Stimulated activated CD4-positive, alpha-beta T cell treated with anti-CD3 and anti-CD28 coated beads, Interleukin-1b, Interleukin-23, amount 100 ng/mL, for 4 hours (primary cell): Measurements from ENCODE around the gene TRRAP.

Source experiments
- DNase-seq, 2 donors: peaks; one replicate each; pipeline ENCODE4 v3.0.0-alpha.2; 2020; ENCODE audit warnings: low read depth in 2 of 2

TRRAP gene

DNA sequence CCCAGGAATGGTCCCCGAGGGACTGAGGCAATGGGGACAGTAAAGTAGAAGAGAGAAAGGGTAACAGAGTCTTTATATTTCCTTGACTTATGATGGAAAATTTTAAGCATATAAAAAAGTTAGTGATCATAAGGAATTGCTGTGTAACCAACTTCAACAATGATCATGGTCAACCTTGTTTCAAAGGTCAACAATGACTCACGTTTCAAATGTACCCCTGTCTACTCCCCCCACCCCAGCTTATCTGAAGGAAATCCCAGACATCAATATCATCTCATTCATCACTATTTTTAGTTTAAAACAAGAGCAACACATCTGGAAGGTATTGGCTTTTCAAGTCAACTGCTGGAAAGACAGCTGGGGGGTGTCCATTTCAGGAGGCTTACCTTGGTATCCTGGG is 172.6 kb downstream of the TRRAP start:
- no peak for DNase-seq

DNA sequence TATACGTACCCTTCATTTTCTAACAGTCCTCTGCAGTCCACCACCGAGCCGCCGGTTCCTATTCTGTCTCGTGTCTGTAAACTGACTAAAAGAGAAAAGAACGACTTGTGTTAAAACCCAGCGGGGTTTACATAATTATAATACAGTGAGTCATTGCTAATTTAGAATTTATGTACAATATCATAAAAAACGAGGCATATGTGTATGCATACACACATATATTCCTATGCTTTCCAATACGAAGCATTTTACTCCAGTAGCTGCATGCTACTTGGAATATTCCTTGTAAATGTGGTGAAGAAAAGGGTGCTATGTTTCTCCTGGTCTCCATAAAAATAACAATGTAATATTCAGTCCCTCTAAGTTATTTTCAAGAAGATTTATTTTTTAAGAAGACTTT is 176.4 kb downstream of the TRRAP start:
- DNase-seq: no peak

DNA sequence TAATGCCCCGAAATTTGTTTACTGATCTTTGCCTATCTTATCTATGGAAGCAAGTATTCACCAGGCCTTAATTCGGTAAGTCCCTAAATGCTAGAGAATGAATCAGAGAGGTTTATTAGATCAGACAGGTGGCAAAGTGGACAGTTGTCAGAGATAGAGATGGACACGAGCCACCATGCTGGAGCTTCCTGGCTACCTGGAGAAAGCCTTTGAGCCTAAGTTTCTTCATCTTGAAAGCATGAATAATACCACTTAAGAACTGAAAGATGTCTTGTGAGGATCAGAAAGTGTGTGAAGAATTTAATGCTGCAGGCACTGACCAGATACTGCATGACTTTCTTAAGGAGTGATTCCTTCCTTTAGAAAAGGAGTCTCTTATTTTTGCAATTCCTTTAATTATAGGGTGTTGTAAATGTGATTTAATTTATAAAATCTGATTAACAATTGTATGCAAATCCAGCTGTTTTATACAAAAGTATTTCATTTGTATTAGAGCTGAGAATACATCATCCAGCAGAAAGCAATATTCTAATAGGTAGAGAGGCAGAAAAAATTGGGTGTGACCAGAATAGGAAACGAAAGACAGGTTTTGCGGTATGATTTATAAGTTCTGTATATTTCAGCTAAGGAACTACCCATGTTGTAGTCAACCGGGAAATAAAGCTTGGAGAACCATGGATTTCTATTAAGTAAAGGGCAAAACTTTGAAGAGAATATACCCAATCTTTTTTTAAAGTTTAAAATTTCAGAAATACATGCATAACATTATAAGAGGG is 182.9 kb downstream of the TRRAP start:
- no peak for DNase-seq
